Adipocyte (in vitro differentiated cells): ENCODE data around the gene FAM228A.
"Not testable (repeated sequence)": the region's sequence is repeated elsewhere in the genome, so short reads cannot be mapped to it uniquely, and the experiment has no call there.

Source experiments
- DNase-seq: peaks from one replicate; pipeline ENCODE4 v3.0.0-alpha.2; 2015; ENCODE audit warnings: low read depth
- H3K27me3 ChIP-seq: replicated peaks from 2 replicates; pipeline ENCODE4 v1.7.0; 2013; ENCODE audit warnings: mild to moderate bottlenecking, low read length, moderate library complexity; ENCODE audit not compliant: control insufficient read depth, insufficient read depth
- H3K36me3 ChIP-seq: 2 replicates; pipeline ENCODE4 v1.7.0; 2013; ENCODE audit warnings: low read length, mild to moderate bottlenecking, moderate library complexity; ENCODE audit not compliant: control insufficient read depth, insufficient read depth, severe bottlenecking
- H3K4me1 ChIP-seq: 2 replicates; pipeline ENCODE4 v1.7.0; 2013; ENCODE audit warnings: mild to moderate bottlenecking, low read length, moderate library complexity; ENCODE audit not compliant: control insufficient read depth, insufficient read depth
- H3K4me3 ChIP-seq: 2 replicates; pipeline ENCODE4 v1.7.0; 2013; ENCODE audit warnings: mild to moderate bottlenecking, low read length, moderate library complexity
- H3K9ac ChIP-seq: 2 replicates; pipeline ENCODE4 v1.7.0; 2013; ENCODE audit warnings: mild to moderate bottlenecking, low read length, moderate library complexity
- H3K9me3 ChIP-seq: 2 replicates; pipeline ENCODE4 v1.7.0; 2013; ENCODE audit warnings: mild to moderate bottlenecking, low read length, moderate library complexity; ENCODE audit not compliant: control insufficient read depth

The FAM228A gene

GRCh38 chr2:24174851-24175277, at the start of gene FAM228A:
Gene FAM228A, plus strand, starts transcription at chr2:24175053. Its CDS starts 428 bp downstream, at chr2:24175481.
- peak within 1 kb of the TSS; percentile 63 for H3K9ac ChIP-seq
- no peaks in the 10 kb centered on the region for H3K9me3 ChIP-seq
- peaks cover 8% of the 10 kb centered on the region for H3K4me1 ChIP-seq
- H3K27me3 ChIP-seq = no peaks in the 10 kb centered on the region
- DNase-seq = no peak
- H3K36me3 ChIP-seq = no peaks in the 10 kb centered on the region
- peak within 1 kb of the TSS; percentile 66 for H3K4me3 ChIP-seq

- H3K4me3 ChIP-seq = no peak overlapping the region
- H3K9me3 ChIP-seq = no peaks in the 10 kb centered on the region
- H3K4me1 ChIP-seq = peaks cover 18% of the 10 kb centered on the region
- H3K36me3 ChIP-seq = no peaks in the 10 kb centered on the region
- H3K9ac ChIP-seq = no peak overlapping the region
- no peaks in the 10 kb centered on the region for H3K27me3 ChIP-seq
- DNase-seq = no peak
Measured at GRCh38 chr2:24125956-24126355, 48.9 kb upstream of the FAM228A start.

GRCh38 chr2:24132543-24132942, 42.3 kb upstream of the FAM228A start:
- Histone ChIP-seq H3K36me3 (no peaks in the 10 kb centered on the region), H3K9me3 (peaks cover 6% of the 10 kb centered on the region), H3K27me3 (no peaks in the 10 kb centered on the region), H3K4me1 (no peaks in the 10 kb centered on the region), H3K9ac (no peak overlapping the region), H3K4me3 (no peak overlapping the region)
- DNase-seq = no peak

- not testable (repeated sequence) for H3K36me3 ChIP-seq, H3K9ac ChIP-seq, H3K9me3 ChIP-seq, H3K4me1 ChIP-seq, H3K27me3 ChIP-seq, H3K4me3 ChIP-seq
- peak; percentile 61 for DNase-seq
Measured at GRCh38 chr2:24140305-24140704, 34.5 kb upstream of the FAM228A start.

- H3K36me3 ChIP-seq = peaks cover 21% of the 10 kb centered on the region
- H3K9me3 ChIP-seq = peaks cover 22% of the 10 kb centered on the region
- DNase-seq = no peak
- no peak overlapping the region for H3K9ac ChIP-seq
- H3K4me3 ChIP-seq = no peak overlapping the region
- no peaks in the 10 kb centered on the region for H3K27me3 ChIP-seq
- H3K4me1 ChIP-seq = no peaks in the 10 kb centered on the region
Measured at GRCh38 chr2:24147364-24147763, 27.5 kb upstream of the FAM228A start.

- Histone ChIP-seq H3K27me3 (no peaks in the 10 kb centered on the region), H3K9me3 (peaks cover 6% of the 10 kb centered on the region), H3K36me3 (peaks cover 10% of the 10 kb centered on the region), H3K4me3 (no peak overlapping the region), H3K9ac (no peak overlapping the region), H3K4me1 (no peaks in the 10 kb centered on the region)
- DNase-seq = no peak
Measured at GRCh38 chr2:24152413-24153197, 22.2 kb upstream of the FAM228A start.

GRCh38 chr2:24153478-24153877, 21.4 kb upstream of the FAM228A start:
- no peak for DNase-seq
- peaks cover 2% of the 10 kb centered on the region for H3K36me3 ChIP-seq
- H3K4me3 ChIP-seq = no peak overlapping the region
- no peak overlapping the region for H3K9ac ChIP-seq
- no peaks in the 10 kb centered on the region for H3K27me3 ChIP-seq
- no peaks in the 10 kb centered on the region for H3K9me3 ChIP-seq
- H3K4me1 ChIP-seq = no peaks in the 10 kb centered on the region

- H3K4me3 ChIP-seq = no peak overlapping the region
Measured at GRCh38 chr2:24158131-24158530, 16.7 kb upstream of the FAM228A start.

GRCh38 chr2:24159708-24160107, 15.1 kb upstream of the FAM228A start:
- Histone ChIP-seq H3K4me3 (no peak overlapping the region), H3K4me1 (no peaks in the 10 kb centered on the region), H3K27me3 (no peaks in the 10 kb centered on the region), H3K36me3 (no peaks in the 10 kb centered on the region), H3K9me3 (peaks cover 4% of the 10 kb centered on the region), H3K9ac (no peak overlapping the region)
- no peak for DNase-seq

More at GRCh38 chr2:24158131-24158530, 16.7 kb upstream of the FAM228A start:
- Histone ChIP-seq H3K9me3 (peaks cover 4% of the 10 kb centered on the region), H3K36me3 (no peaks in the 10 kb centered on the region), H3K4me1 (no peaks in the 10 kb centered on the region), H3K27me3 (no peaks in the 10 kb centered on the region), H3K9ac (no peak overlapping the region)
- no peak for DNase-seq

GRCh38 chr2:24160761-24161160, 14.1 kb upstream of the FAM228A start:
- Histone ChIP-seq H3K4me1 (no peaks in the 10 kb centered on the region), H3K9ac (no peak overlapping the region), H3K36me3 (no peaks in the 10 kb centered on the region), H3K4me3 (no peak overlapping the region), H3K9me3 (peaks cover 4% of the 10 kb centered on the region), H3K27me3 (no peaks in the 10 kb centered on the region)
- no peak for DNase-seq

GRCh38 chr2:24162494-24162893, 12.4 kb upstream of the FAM228A start:
- Histone ChIP-seq H3K9me3 (peaks cover 4% of the 10 kb centered on the region), H3K27me3 (no peaks in the 10 kb centered on the region), H3K4me3 (no peak overlapping the region), H3K36me3 (no peaks in the 10 kb centered on the region), H3K9ac (no peak overlapping the region), H3K4me1 (no peaks in the 10 kb centered on the region)
- DNase-seq = no peak

GRCh38 chr2:24163186-24163585, 11.7 kb upstream of the FAM228A start:
- no peak for DNase-seq
- Histone ChIP-seq H3K4me1 (no peaks in the 10 kb centered on the region), H3K27me3 (no peaks in the 10 kb centered on the region), H3K9ac (no peak overlapping the region), H3K4me3 (no peak overlapping the region), H3K9me3 (peaks cover 4% of the 10 kb centered on the region), H3K36me3 (no peaks in the 10 kb centered on the region)
